ENCODE measurements around the gene LARP4B. TPM values are rescaled to one million over a fixed set of nuclear protein-coding genes. Genes with fewer than 3 reads are reported as not detected.

LARP4B gene
- total RNA-seq, 1 experiment from 2014 or later, result 122 TPM

DNA sequence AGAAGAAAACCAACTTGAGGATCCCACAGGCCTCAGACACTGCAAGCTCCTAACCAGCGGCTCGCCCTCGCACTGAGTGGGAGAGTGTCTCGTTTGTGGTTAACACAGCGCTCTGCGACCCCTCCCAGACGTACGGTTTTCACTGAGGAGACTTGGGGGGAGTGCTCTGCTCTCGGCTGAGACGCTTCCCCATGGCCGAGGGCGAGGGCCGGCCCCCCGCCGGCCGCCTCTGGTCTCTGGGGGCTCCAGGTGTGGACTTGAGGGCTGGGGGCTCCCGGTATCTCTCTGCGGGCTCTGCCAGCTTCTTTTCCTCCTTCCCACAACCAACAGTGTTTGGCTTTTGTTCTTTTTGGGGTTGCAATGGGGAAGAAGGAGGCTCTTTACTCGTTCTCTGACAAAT lies 118.7 kb downstream of the LARP4B start:
- ATAC-seq (no peak), DNase-seq (ENCODE audit: low read depth, low spot score) (no peak)
- ChIA-PET POLR2A (no interaction called here), RAD21 (ENCODE audit: low non-redundant PET in 1 of 2, low total read pairs in 2 of 2, uncharacterized antibody in 2 of 2, unreplicated experiment in 2 of 2) (no interaction called here), CTCF (no interaction called here)
- H2AFZ ChIP-seq (ENCODE audit: low read depth, low read length, poor library complexity, severe bottlenecking), result no peak overlapping the region
- H3K27me3 ChIP-seq (ENCODE audit: insufficient read depth, low read length), result no peaks in the 10 kb centered on the region
- no peaks in the 10 kb centered on the region for H4K20me1 ChIP-seq (ENCODE audit: insufficient read depth)
- peaks cover 53 to 61% of the 10 kb centered on the region in 2 experiments for H3K36me3 ChIP-seq (ENCODE audit: control insufficient read depth in 1 of 2, insufficient read depth in 2 of 2, low read length in 2 of 2)
- no peaks in the 10 kb centered on the region for H3K9me2 ChIP-seq (ENCODE audit: insufficient read depth)
- peaks cover 11% of the 10 kb centered on the region; the same call in 1 of the 2 replicates for H3K79me2 ChIP-seq (ENCODE audit: insufficient read depth, low read length)
- H3K27ac ChIP-seq (ENCODE audit: low read depth, low read length), result no peak overlapping the region
- H3K4me3 ChIP-seq (replicated peaks in 1 of 2; ENCODE audit: low read depth in 1 of 2, low read length in 2 of 2), result no peak overlapping the region
- TF ChIP-seq ZNF274 (IDR thresholded peaks at IDR 0.05; ENCODE audit: low read depth, low read length), result no peak
- TF ChIP-seq EZH2phosphoT487 (IDR thresholded peaks at IDR 0.05; ENCODE audit: borderline replicate concordance), result no peak
- TF ChIP-seq POLR2AphosphoS5 (IDR thresholded peaks at IDR 0.05; ENCODE audit: low read depth, low read length), result no peak
- no peak for TF ChIP-seq ZFX (IDR thresholded peaks at IDR 0.05)
- no peak for TF ChIP-seq EZH2 (IDR thresholded peaks at IDR 0.05)
- no peak for TF ChIP-seq CBX3 (IDR thresholded peaks at IDR 0.05; ENCODE audit: low read depth)
- TF ChIP-seq JUND (IDR thresholded peaks at IDR 0.05), result no peak
- TF ChIP-seq, protein P1, sequence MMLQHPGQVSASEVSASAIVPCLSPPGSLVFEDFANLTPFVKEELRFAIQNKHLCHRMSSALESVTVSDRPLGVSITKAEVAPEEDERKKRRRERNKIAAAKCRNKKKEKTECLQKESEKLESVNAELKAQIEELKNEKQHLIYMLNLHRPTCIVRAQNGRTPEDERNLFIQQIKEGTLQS (IDR thresholded peaks at IDR 0.05), result no peak
- no peak for TF ChIP-seq YY1 (IDR thresholded peaks at IDR 0.05; ENCODE audit: extremely low read depth, insufficient replicate concordance, low read depth, low read length)
- H3K4me1 ChIP-seq (ENCODE audit: control insufficient read depth in 1 of 2, insufficient read depth in 2 of 2, low read length in 2 of 2), result no peaks in the 10 kb centered on the region
- intact Hi-C loops (cut with micrococcal nuclease), result no loop called here
- H3K9me3 ChIP-seq (ENCODE audit: control insufficient read depth in 1 of 2, insufficient read depth in 1 of 2, low read depth in 1 of 2, low read length in 2 of 2), result no peaks in the 10 kb centered on the region
- BruUV-seq (replicated peaks), result no TSS peak
- H3K9ac ChIP-seq (ENCODE audit: low read length), result no peak overlapping the region
- no peak overlapping the region for H3K4me2 ChIP-seq (ENCODE audit: low read length)

DNA sequence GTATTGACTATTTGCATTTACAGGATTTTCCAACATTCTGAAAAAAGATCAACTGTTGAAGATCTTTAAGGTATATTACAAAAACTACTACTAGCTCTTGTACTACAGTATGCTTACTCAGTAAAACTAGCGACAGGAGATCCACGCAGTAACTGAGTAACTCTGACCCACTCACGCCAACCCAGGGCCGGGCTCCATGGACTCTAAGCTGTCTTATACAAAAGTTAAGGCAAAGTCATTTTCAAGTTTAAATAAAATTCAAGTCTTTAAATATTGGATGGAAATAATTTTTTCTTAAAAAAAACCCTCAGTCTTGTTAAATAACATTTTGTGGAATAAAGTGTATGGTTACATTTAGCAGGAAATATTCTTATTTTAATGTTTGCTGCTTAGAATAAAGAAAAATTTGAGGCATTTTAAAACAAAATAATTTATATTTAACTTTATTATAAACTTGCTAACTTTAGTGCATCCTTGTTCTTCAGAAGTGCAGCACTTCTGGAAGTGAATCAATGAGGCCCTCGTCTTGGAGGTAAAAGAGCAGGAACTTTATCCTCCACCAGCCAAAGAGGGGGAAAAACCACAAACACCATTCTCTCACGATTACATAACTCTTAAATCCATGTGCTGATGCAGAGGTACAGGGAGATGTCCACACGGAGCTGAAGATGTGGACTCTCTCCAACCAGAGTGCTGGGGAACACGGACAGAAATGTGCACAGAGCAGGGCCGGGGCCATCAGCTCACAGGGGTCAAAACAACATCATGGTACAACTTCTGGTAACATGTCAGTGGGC lies 119.9 kb downstream of the LARP4B start:
- intact Hi-C loops (cut with micrococcal nuclease), result no loop called here
- no peaks in the 10 kb centered on the region for H3K27me3 ChIP-seq (ENCODE audit: insufficient read depth, low read length)
- ChIA-PET CTCF (no interaction called here), RAD21 (ENCODE audit: low non-redundant PET in 1 of 2, low total read pairs in 2 of 2, uncharacterized antibody in 2 of 2, unreplicated experiment in 2 of 2) (interaction anchor here in 1 of 2 experiments (0.6 kb wide), 1 partner anchor 252 kb away, joined by 6 read pairs; no protein-coding TSS in a partner anchor), POLR2A (no interaction called here)
- no peaks in the 10 kb centered on the region for H3K9me3 ChIP-seq (ENCODE audit: control insufficient read depth in 1 of 2, insufficient read depth in 1 of 2, low read depth in 1 of 2, low read length in 2 of 2)
- H4K20me1 ChIP-seq (ENCODE audit: insufficient read depth), result no peaks in the 10 kb centered on the region
- ATAC-seq, result no peak
- H3K79me2 ChIP-seq (ENCODE audit: insufficient read depth, low read length), result peaks cover 5% of the 10 kb centered on the region; the same call in 1 of the 2 replicates
- DNase-seq (ENCODE audit: low read depth, low spot score), result no peak
- H3K27ac ChIP-seq (ENCODE audit: low read depth, low read length), result no peak overlapping the region
- TF ChIP-seq SP1 (IDR thresholded peaks at IDR 0.05; ENCODE audit: low read depth) (no peak), POLR2A (IDR thresholded peaks at IDR 0.05; ENCODE audit: borderline replicate concordance, extremely low read depth, insufficient read depth, insufficient read length) (no peak), EZH2phosphoT487 (IDR thresholded peaks at IDR 0.05; ENCODE audit: borderline replicate concordance) (no peak), POLR2AphosphoS5 (IDR thresholded peaks at IDR 0.05; ENCODE audit: low read depth, low read length) (no peak)
- peaks cover 48 to 54% of the 10 kb centered on the region in 2 experiments for H3K36me3 ChIP-seq (ENCODE audit: control insufficient read depth in 1 of 2, insufficient read depth in 2 of 2, low read length in 2 of 2)
- H2AFZ ChIP-seq (ENCODE audit: low read depth, low read length, poor library complexity, severe bottlenecking), result no peak overlapping the region
- H3K9ac ChIP-seq (ENCODE audit: low read length), result no peak overlapping the region
- H3K4me2 ChIP-seq (ENCODE audit: low read length), result no peak overlapping the region
- no peak overlapping the region for H3K4me3 ChIP-seq (replicated peaks in 1 of 2; ENCODE audit: low read depth in 1 of 2, low read length in 2 of 2)
- no peaks in the 10 kb centered on the region for H3K9me2 ChIP-seq (ENCODE audit: insufficient read depth)
- BruUV-seq (replicated peaks), result no TSS peak
- no peaks in the 10 kb centered on the region for H3K4me1 ChIP-seq (ENCODE audit: control insufficient read depth in 1 of 2, insufficient read depth in 2 of 2, low read length in 2 of 2)

Measured in HCT116 (cell line).